ENCODE measurements around the gene MDM1.

DNA sequence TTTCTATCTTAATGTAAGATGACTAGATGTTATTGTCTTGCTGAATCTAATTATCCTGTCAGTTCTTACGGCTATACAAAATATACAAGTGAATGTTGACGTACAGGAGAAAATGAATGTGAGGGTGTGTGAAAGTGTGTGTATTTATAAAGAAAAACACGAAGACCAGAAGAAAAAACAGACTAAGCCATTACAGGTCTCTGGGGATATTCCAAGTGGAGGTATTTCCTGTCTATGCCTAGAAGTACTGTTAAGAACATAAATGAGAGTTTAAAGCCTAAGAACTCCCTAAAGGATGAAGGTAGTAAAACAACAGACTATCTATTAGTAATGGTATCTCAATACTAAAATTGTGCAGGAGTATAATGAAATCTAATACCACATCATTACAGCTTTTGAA is 7.6 kb downstream of the MDM1 start:
- TF ChIP-seq, protein P1, sequence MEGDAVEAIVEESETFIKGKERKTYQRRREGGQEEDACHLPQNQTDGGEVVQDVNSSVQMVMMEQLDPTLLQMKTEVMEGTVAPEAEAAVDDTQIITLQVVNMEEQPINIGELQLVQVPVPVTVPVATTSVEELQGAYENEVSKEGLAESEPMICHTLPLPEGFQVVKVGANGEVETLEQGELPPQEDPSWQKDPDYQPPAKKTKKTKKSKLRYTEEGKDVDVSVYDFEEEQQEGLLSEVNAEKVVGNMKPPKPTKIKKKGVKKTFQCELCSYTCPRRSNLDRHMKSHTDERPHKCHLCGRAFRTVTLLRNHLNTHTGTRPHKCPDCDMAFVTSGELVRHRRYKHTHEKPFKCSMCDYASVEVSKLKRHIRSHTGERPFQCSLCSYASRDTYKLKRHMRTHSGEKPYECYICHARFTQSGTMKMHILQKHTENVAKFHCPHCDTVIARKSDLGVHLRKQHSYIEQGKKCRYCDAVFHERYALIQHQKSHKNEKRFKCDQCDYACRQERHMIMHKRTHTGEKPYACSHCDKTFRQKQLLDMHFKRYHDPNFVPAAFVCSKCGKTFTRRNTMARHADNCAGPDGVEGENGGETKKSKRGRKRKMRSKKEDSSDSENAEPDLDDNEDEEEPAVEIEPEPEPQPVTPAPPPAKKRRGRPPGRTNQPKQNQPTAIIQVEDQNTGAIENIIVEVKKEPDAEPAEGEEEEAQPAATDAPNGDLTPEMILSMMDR (IDR thresholded peaks at IDR 0.05): no peak
- TF ChIP-seq POLR2A (IDR thresholded peaks at IDR 0.05): no peak

Data from thyroid gland (tissue), 4 donors.